ENCODE data around the gene FBN2.

GRCh38 chr5:128304088-128304487, 234.0 kb downstream of the FBN2 start:
- TF ChIP-seq CTCF (IDR thresholded peaks at IDR 0.05) = no peak
- no peak for TF ChIP-seq POLR2A (IDR thresholded peaks at IDR 0.05)
